Activated CD4-positive, alpha-beta T cell treated with anti-CD3 and anti-CD28 coated beads, Interleukin-2, amount 50 U/mL, for 16 hours (primary cell): Measurements from ENCODE around the gene PLPPR4.

Source experiments
- DNase-seq: peaks from one replicate; pipeline ENCODE4 v3.0.0-alpha.2; 2020

Gene PLPPR4

GRCh38 chr1:99358770-99359169 lies 94.5 kb downstream of the PLPPR4 start:
- DNase-seq = no peak
